ENCODE results near the gene MIF4GD.

Gene MIF4GD

DNA sequence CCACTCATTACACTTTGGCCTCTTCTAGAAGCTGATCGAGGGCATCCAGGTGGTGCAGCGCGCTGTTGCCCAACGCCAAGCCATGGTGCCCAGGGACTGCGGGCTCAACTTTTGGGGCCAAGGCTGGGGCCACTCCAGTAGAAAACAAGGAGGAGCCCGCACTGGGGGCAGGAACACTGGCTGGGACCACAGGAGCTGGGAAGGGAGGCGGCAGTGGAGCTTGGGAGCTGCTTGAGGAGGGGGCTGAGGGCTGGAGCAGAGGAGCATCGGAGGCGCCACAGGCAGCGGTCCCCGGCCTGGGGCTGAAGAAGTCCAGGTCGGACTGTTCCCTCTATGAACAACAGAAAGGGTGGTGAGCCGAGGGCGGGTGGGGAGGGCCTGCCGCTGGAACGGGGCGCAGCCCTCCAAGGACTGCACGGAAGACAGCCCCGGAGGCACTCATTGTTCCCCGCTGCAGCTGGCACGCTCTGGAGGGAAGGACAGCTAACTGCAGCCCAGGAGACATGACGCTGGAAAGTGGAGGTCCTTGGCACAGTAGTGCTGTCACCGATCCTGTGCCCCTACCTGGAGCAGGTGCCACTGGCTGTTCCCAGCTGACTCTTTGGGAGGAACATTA lies 31.1 kb downstream of the MIF4GD start:
- no peak for DNase-seq (ENCODE audit: extremely low spot score)
- CTCF ChIA-PET, result interaction anchor here (0.9 to 7.4 kb wide), 15 partner anchors 9 to 311 kb away, joined by 3 to 87 read pairs (median 5); partner anchors contain the start of genes GGA3, MIF4GD, MRPS7 and SLC25A19
- TF ChIP-seq CTCF (IDR thresholded peaks at IDR 0.05; ENCODE audit: control extremely low read depth, extremely low read depth, low read depth, missing control alignments), result no peak
- POLR2A ChIA-PET, result interaction anchor here (1.3 kb wide), 1 partner anchor 12 kb away, joined by 3 read pairs; no protein-coding TSS in a partner anchor

DNA sequence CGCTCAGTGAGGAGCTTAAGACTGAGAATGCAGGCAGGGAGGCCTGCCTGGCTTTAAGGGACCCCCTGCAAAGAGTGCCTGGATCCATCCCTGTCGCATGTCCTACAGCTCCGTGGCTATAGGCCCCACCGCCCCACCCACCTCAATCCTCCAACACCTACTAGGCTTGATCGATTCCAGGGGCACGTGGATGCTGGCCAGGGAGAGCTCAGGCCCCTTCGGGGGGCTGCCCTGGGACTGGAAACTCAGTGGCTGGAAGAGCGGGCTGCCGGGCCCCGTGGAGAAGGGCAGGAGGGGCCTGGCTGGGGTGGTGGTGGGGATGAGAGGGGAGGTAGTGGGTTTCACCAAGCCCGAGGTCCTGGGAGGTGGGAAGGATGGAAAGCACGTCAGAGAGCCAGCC lies 31.8 kb downstream of the MIF4GD start:
- DNase-seq (ENCODE audit: extremely low spot score), result no peak
- ChIA-PET CTCF (interaction anchor here (0.9 to 7.4 kb wide), 13 partner anchors 10 to 310 kb away, joined by 3 to 87 read pairs (median 5); partner anchors contain the start of genes MIF4GD and SLC25A19), POLR2A (no interaction called here)
- no peak for TF ChIP-seq CTCF (IDR thresholded peaks at IDR 0.05; ENCODE audit: control extremely low read depth, extremely low read depth, low read depth, missing control alignments)

DNA sequence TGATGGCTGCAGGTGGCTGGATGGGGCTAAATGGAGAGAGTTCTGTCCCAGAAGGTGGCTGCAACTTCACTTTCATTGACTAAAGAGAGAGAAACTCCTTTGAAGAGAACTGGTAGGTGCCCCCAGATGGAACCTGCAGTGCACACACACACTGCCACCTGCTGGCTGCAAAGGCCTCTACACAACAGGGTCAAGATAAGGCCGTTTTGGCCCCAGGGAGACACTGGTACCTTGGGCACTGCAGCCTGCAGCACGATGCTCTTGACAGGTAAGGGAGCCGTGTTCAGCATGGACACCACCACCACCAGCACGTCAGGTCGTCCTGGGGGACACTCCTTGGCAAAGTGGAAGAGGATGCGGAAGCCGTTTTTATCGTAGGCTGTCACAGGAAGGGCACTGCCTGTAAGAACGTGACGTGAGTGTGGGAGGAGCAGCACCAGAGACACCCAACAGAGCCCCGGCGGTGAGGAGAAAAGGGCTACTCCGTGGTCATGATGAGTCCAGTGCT lies 32.3 kb downstream of the MIF4GD start:
- ChIA-PET POLR2A (no interaction called here), CTCF (interaction anchor here (0.8 to 7.4 kb wide), 15 partner anchors 10 to 277 kb away, joined by 3 to 87 read pairs (median 7); partner anchors contain the start of genes GGA3, MIF4GD, MRPS7 and SLC25A19)
- TF ChIP-seq CTCF (IDR thresholded peaks at IDR 0.05; ENCODE audit: control extremely low read depth, extremely low read depth, low read depth, missing control alignments), result peak; percentile 84
- DNase-seq (ENCODE audit: extremely low spot score), result peak; percentile 82

- DNase-seq (ENCODE audit: extremely low spot score), result no peak
- ChIA-PET CTCF (interaction anchor here (0.7 to 7.4 kb wide), 9 partner anchors 11 to 277 kb away, joined by 3 to 87 read pairs (median 9); partner anchors contain the start of genes GGA3, MIF4GD and MRPS7), POLR2A (no interaction called here)
- no peak for TF ChIP-seq CTCF (IDR thresholded peaks at IDR 0.05; ENCODE audit: control extremely low read depth, extremely low read depth, low read depth, missing control alignments)
Observed at GRCh38 chr17:75238020-75238580, 32.9 kb downstream of the MIF4GD start.

DNA sequence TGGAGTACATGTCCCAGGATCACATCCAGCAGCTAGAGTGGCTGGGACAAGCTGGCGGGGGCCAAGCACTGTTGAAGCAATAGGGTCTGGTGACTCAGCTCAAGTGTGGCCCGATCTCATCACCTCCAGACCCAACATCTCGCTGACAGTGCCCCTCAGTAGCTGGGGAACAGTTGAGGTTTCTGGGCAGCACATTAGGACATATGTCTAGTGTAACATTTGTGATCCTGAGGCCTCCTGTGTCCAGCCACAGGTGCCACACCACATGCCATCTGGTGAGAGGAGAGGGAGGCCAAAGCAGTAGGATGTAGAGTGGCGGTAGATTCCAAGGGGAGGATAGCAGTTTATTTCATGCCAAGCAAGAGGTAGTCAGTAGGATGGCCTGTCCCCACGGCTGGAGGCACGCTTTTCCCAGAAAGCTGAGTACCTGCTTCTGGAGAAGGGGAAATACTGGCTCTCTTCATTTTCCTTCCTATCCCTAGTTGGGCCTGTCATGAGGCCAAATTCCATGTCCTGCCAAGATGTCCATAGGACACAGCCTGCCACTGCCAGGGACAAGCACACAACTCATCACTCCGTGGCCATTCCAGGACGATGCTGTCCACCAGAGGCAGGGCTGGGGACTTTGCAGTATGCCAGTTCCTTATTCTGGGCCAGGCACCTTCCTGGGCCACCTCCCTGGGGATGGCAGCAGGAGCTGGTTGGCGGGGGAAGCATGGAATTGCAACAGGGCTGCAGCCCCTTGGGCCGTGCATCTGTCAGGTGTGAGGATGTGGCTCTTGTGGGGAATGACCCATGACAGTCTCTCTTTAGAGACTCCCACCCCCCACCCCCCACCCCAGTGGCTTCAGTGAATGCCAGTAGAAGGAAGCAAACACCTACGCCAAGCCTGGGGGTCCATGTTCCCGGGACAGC lies 33.7 kb downstream of the MIF4GD start:
- no peak for TF ChIP-seq CTCF (IDR thresholded peaks at IDR 0.05; ENCODE audit: control extremely low read depth, extremely low read depth, low read depth, missing control alignments)
- ChIA-PET CTCF (interaction anchor here (0.7 to 7.4 kb wide), 9 partner anchors 11 to 276 kb away, joined by 3 to 87 read pairs (median 7); partner anchors contain the start of genes GGA3, MIF4GD and MRPS7), POLR2A (interaction anchor here (0.5 to 0.7 kb wide), 2 partner anchors 51 to 231 kb away, joined by 5 read pairs; no protein-coding TSS in a partner anchor)
- no peak for DNase-seq (ENCODE audit: extremely low spot score)

GRCh38 chr17:75232786-75233185 lies 38.2 kb downstream of the MIF4GD start:
- ChIA-PET POLR2A (no interaction called here), CTCF (interaction anchor here (1.4 to 13.5 kb wide), 2 partner anchors 7 to 38 kb away, joined by 4 to 87 read pairs; partner anchors contain the start of gene MIF4GD)
- no peak for TF ChIP-seq CTCF (IDR thresholded peaks at IDR 0.05; ENCODE audit: control extremely low read depth, extremely low read depth, low read depth, missing control alignments)
- DNase-seq (ENCODE audit: extremely low spot score), result peak; percentile 9

Data from GM10248 (cell line).